ENCODE results near the gene MKNK1.
"Not testable (repeated sequence)": the region's sequence is repeated elsewhere in the genome, so short reads cannot be mapped to it uniquely, and the experiment has no call there.

MKNK1 gene

GRCh38 chr1:46603858-46604549, at the start of gene MKNK1:
Gene MKNK1 (minus strand): TSS chr1:46604268. CDS start chr1:46583327, 20,941 bp downstream.
- peak; percentile 99 for DNase-seq

GRCh38 chr1:46653405-46653958, 49.4 kb upstream of the MKNK1 start:
- DNase-seq = no peak

GRCh38 chr1:46652321-46653100, 48.4 kb upstream of the MKNK1 start:
- no peak for DNase-seq

- not testable (repeated sequence) for DNase-seq
Measured at GRCh38 chr1:46651152-46651551, 47.1 kb upstream of the MKNK1 start.

- no peak for DNase-seq
Measured at GRCh38 chr1:46650491-46650890, 46.4 kb upstream of the MKNK1 start.

DNA sequence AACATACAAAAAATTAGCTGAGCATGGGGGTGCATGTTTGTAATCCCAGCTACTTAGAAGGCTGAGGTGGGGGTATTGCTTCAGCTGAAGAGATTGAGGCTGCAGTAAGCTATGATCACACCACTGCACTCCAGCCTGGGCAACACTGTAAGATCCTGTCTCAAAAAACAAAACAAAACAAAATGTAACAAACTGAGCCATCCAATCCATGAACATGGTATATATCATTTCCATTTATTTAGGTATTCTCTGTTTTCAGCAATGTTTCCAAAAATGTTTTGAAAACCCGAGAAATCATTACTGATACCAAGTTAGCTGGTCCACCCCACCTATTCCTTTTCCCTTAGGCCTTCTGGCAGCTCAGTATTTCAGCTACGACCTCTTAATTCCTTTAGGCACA, 45.7 kb upstream of the MKNK1 start:
- DNase-seq = no peak

DNA sequence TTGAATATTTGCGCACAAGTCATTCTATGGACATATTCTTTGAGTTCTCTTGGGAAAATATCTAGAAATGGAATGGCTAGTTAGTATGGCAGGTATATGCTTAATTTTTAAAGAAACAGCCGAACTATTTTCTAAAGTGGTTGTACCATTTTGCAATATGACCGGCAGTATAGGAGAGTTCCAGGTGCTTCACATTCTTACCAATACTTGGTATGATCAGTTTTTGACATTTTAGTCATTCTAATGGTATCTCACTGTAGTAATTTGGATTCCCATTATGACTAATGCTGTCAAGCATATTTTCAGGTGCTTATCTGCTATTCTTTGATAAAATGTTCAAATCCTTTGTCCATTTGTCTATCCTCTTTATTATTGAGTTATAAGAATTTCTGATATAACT, 43.5 kb upstream of the MKNK1 start:
- DNase-seq = no peak

DNA sequence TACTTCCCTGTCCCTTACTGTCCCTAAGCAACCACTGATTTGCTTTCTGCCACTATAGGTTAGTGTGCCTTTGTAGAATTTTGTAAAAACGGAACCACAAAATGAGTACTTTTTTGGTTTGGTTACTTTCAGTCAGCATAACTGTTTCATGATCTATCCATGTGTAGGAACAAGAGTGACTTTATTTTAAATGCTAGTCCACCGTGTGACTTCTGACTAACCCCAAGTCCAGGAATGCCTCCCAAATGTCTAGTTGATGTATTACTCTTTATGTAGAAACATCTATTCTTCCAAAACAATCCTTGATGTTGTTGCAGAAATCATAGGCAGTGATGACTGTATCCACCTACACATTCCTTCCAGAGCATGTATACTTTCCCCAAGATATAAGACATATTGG, 42.8 kb upstream of the MKNK1 start:
- no peak for DNase-seq

- DNase-seq = no peak
Measured at GRCh38 chr1:46646331-46646730, 42.3 kb upstream of the MKNK1 start.

DNA sequence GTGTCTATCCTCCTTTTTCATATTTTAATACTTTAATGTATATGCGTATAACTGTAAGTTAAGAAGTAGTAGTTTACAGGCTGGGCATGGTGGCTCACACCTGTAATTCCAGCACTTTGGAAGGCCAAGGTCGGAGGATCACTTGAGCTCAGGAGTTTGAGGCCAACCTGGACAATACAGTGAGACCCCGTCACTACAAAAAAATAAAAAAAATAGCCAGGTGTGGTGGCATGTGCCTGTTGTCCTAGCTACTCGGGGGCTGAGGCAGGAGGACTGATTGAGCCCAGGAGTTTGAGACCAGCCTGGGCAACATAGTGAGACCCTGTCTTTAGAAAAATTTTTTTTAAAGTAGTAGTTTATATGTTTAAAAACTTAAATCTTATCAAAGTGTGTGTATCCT, 41.7 kb upstream of the MKNK1 start:
- no peak for DNase-seq

- no peak for DNase-seq
Measured at GRCh38 chr1:46643368-46643775, 39.3 kb upstream of the MKNK1 start.

GRCh38 chr1:46642115-46642680, 38.1 kb upstream of the MKNK1 start:
- no peak for DNase-seq

GRCh38 chr1:46639547-46639946, 35.5 kb upstream of the MKNK1 start:
- DNase-seq = no peak

GRCh38 chr1:46638921-46639320, 34.9 kb upstream of the MKNK1 start:
- DNase-seq = no peak

- DNase-seq = no peak
Measured at GRCh38 chr1:46637444-46638083, 33.5 kb upstream of the MKNK1 start.

DNA sequence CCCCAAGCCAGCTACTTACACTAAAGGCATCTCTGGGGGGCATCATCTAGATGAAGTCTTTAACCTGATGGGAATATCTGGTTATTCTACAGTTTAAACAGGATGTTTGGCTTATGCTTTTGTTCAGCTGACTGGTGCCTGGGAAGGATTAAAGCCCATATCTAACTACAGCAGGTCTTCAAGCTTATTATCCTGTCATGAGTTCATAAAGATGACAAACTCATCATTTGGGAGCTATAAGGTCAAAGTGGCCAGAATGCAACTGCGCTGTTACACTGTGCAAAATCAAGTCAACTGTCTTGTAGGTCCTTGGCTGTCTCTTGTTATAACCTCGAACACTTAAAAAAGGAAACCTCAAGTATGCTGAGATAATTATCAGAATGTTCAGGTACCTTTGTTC, 31.1 kb upstream of the MKNK1 start:
- DNase-seq = no peak

- DNase-seq = no peak
Measured at GRCh38 chr1:46630719-46631118, 26.7 kb upstream of the MKNK1 start.

DNA sequence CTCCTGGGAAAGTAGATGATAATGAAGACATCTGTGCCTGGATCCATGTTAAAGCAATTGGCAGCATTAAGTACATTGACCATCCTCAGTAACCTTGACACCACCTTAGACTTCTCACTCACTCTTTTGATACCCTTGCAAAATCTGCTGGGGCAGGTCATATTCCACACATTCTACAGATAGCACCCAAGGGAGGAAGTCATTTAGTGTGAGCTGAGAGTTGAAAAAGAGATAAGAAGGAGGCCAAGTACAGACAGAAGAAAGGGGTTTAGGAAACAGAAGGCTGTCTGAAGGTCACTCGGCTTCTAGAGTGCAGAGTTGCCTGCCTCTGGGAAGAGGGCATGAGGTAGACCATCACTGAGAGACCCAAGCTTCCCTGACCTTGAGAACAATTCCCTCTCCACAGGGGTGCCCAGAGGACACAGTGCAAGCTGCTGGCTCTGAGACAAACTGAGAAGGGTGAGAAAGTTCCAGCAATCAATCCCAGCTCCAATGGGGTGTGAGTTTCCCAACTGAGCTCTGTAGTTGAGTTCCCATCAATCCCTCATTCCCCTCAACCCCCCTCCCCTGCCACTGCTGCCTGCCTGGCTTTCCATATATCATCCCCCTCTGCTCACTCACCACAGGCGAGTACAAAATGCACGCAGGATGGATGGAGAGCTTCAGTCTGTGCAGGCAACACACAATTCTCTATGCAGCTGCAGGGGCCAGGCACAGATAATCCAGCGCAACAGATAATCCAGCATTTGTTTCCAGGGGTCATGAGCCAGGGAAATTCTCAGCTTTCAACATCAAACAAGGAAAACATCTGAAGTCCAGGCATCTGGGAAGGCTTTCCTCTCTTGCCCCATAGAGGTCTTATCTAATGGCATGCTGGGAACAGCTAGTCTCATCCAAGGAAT, 19.9 kb upstream of the MKNK1 start:
- DNase-seq = no peak

- DNase-seq = peak; percentile 72
Measured at GRCh38 chr1:46622344-46622743, 18.3 kb upstream of the MKNK1 start.

GRCh38 chr1:46621930-46622329, 17.9 kb upstream of the MKNK1 start:
- DNase-seq = no peak

DNA sequence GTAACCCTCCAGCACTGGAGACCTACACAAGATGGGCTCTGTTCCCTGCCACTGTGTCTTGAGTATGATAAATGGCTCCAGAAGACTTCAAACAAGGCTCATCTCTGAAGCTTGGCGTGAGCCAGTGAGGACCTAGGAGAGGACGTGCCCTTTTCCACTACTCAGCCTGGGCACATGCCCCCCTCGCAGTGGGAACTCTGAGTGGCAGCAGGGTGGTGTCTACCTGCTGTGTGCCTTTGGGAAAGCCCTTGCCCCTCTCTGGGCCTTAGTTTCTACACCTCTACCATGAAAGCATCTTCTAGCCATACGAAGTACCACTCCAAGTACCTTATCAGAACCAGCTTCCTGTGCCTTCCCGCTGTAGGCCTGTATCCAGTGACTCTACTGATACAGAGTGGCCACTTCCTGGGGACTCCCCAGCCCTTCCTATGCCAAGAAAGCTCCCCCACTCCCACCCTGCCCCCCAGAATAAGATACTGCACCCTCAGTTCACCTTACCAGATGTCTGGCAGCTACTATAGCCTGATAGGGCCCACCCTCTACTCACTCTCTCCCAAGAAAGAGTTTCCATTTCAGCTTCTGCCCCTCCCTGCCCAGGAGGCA, 15.7 kb upstream of the MKNK1 start:
- DNase-seq = no peak
